Prostate gland (tissue), 2 donors: ENCODE data around the gene SLC9A6.

ENCODE experiments used
- POLR2A ChIP-seq: fragments of 450-650 bp; IDR thresholded peaks from one replicate; pipeline ENCODE4 v1.6.1; 2016; ENCODE audit warnings: antibody characterized with exemption, mild to moderate bottlenecking
- POLR2AphosphoS5 ChIP-seq: sonication (generic); formaldehyde crosslinking; IDR thresholded peaks from one replicate; pipeline ENCODE4 v1.6.1; 2017; ENCODE audit warnings: antibody characterized with exemption
- TF ChIP-seq, protein P1 (sequence below), 4 experiments: fragments of 200-600 bp in 2 of 4; fragments of 450-650 bp in 2 of 4; sonication (generic) in 2 of 4; IDR thresholded peaks; 1 replicate in 3 of 4; 2 replicates in 1 of 4; pipeline ENCODE4 v1.5.1; 2016 to 2019; ENCODE audit warnings: antibody characterized with exemption in 4 of 4, mild to moderate bottlenecking in 2 of 4, moderate library complexity in 2 of 4

DNA sequence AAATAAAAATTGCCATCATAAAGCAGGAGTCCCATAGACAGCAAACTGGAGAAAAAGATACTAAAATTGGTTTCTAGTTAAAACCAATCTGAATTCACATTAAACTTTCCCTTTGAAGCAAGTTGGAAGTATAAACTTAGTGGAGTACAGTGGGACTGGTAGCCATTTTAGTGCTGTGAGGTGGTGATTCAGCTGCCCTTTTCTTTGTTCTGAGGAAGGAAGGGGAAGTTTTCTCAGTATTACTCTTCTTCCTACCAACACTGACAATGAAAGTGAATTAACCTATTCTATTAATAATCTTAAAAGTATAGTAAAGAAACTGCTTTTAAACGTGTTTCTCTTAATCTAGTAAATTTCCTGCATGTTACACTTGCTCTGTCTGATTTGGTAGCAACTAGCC is 36.7 kb downstream of the SLC9A6 start:
- no peak for TF ChIP-seq POLR2AphosphoS5
- TF ChIP-seq, protein P1, sequence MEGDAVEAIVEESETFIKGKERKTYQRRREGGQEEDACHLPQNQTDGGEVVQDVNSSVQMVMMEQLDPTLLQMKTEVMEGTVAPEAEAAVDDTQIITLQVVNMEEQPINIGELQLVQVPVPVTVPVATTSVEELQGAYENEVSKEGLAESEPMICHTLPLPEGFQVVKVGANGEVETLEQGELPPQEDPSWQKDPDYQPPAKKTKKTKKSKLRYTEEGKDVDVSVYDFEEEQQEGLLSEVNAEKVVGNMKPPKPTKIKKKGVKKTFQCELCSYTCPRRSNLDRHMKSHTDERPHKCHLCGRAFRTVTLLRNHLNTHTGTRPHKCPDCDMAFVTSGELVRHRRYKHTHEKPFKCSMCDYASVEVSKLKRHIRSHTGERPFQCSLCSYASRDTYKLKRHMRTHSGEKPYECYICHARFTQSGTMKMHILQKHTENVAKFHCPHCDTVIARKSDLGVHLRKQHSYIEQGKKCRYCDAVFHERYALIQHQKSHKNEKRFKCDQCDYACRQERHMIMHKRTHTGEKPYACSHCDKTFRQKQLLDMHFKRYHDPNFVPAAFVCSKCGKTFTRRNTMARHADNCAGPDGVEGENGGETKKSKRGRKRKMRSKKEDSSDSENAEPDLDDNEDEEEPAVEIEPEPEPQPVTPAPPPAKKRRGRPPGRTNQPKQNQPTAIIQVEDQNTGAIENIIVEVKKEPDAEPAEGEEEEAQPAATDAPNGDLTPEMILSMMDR (IDR thresholded peaks at IDR 0.05), result no peak
- TF ChIP-seq POLR2A, result no peak
